GM10847 (cell line): Measurements from ENCODE around the gene ISG20L2.

Experiments used
- POLR2A ChIP-seq: IDR thresholded peaks from 2 replicates; pipeline ENCODE4 v1.6.1; 2011; ENCODE audit not compliant: insufficient read length; ENCODE audit errors: extremely low read depth

Gene ISG20L2

DNA sequence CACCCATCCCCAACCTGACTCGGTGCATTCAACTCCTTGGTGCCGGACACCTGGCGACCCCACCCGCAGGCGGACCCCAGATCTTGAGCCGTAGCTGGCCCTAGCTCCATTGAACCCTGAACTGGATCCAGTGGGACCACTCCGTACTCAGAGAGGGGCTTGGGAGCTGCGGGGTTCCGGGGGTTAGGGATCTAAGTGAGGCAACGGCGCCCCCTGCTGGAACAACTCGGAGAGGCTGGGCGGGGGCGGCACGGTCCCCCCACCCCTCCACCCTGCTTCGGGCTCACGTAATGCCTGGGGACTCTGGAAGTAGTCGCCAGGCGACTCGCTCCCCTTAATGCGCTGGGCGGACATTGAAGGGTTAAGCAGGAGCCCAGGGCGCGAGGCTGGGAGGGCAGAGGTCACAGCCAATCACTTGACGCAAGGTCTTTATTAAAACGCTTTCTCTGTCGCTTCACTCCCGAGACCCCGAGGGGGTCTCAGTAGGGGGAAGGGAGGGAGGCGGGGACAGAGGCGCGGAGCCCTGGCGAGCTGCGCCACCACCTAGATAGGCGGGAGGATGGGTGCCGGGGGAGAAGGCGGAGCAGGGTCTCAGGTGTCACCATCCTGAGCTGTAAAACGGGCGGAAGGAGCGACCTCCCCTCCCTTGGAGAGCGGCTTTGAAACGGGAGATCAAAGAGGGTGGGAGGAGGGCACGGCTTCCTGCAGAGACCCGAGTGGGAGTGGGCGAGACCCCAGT lies 22.5 kb downstream of the ISG20L2 start:
- TF ChIP-seq POLR2A, result no peak

DNA sequence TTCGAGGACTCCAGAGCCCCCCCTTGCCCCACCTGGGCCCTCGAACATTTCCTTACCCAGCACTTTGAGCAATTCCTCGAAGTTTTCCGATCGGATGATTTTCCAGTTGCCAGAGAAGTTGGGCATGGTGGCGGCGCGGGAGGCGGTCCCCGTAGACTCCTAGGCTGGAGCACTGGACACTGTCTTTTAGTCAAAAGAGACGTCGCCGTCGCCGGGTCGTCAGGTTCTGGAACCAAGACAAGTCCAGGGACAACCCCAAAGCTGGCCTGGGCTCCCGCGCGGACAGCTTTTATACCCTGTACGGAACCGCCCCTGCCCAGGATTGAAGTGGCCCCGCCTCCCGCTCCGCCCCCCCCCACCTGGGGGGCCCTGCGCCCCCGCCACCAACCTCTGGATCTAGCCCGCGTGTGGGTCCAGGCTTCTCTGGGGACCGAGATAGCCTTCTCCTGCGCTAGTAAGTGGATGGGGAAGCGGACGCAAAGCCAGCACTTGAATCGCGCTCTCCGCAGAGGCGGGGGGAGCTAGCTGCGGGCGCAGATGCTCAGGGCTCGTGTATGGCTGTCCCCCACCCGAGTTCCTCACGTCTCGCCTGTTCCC lies 23.1 kb downstream of the ISG20L2 start, which contains the start of gene CRABP2:
CRABP2 (minus strand) TSS at position 263 of the 597 bp plus-strand sequence; CDS start at position 126, 137 bp downstream.
- no peak for TF ChIP-seq POLR2A

DNA sequence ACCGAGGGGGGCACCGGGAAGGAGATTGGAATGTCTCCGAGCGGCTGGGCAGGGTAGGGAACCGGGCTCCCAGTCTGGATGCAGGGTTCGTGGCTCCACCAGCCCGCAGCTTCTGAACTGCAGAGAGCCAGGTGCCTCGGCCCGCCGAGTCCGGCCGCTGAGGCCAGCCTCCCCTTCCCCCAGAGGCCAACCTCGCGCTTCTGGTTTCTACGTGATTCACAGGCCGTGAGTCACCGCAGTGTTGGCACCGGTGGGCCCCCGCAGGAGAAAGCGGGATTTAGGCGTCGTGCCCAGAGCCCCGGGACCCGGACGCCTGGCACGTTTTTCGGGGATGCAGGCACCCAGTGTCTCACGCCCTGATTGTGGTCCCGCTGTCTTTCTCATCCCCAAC lies 23.6 kb downstream of the ISG20L2 start:
- TF ChIP-seq POLR2A, result no peak

DNA sequence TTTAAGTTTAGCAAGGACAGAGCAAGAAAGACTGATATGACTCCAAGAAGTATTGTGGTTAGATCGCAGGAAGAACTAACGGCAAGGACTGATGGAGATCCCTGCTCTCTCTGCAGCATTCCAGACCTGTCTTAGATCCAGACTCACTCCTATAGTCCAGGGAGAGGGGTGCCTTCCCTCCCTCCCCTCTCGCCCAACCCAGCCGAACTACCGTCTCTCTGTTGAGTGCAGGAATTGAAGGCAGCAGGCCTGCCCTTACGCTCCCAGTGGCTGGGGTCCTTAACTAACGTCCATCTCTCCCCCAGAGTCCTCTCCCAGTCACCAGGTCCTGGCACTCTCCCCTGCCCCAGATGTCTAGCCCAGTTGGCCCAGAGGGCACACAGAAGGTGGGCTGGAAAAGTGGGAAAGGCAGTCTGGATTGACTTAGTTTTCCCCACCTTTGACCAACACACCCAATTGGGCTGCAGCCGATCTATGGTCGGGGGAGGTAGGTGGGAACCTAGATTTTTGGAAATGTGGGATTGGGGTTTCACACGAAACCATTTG lies 24.3 kb downstream of the ISG20L2 start:
- TF ChIP-seq POLR2A, result no peak

DNA sequence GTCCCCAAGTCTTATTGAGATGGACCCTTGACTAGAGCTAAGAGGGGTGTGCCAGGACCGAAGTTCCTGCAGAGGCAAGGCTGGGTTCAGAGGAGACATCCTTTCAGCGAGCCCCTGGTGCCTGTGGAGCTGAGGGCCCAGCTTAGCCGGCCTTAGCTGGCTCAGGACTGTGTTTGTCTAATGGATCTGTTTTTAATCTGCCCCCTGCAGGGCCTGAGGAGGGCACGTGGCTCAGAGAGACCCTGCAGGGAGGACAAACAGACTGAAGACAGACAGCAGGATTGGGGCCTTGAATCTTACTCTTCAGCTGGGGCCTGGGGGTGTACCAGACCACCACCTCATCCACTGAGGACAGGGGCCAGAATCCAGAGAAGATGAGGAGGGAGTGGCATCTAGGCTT lies 24.8 kb downstream of the ISG20L2 start:
- TF ChIP-seq POLR2A, result no peak

DNA sequence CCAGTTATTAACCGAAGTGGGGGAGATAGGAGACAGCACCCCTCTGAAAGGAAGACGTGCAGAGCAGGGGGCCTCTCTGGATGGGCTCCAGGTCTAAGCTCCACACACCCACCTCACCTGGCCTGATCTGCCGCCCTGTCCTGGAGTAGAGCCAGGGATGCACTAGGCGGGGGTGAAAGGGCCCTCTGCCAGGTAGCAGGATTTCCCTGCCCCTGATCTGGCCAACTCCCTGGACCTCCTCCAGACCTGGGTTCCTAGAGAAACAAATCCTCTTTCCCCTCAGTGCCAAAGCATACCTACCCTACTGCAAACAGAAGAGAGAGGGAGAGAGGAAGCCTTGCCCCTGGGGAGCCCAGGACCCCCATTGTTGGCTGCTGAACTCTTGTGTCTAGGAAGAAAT lies 25.2 kb downstream of the ISG20L2 start:
- no peak for TF ChIP-seq POLR2A

DNA sequence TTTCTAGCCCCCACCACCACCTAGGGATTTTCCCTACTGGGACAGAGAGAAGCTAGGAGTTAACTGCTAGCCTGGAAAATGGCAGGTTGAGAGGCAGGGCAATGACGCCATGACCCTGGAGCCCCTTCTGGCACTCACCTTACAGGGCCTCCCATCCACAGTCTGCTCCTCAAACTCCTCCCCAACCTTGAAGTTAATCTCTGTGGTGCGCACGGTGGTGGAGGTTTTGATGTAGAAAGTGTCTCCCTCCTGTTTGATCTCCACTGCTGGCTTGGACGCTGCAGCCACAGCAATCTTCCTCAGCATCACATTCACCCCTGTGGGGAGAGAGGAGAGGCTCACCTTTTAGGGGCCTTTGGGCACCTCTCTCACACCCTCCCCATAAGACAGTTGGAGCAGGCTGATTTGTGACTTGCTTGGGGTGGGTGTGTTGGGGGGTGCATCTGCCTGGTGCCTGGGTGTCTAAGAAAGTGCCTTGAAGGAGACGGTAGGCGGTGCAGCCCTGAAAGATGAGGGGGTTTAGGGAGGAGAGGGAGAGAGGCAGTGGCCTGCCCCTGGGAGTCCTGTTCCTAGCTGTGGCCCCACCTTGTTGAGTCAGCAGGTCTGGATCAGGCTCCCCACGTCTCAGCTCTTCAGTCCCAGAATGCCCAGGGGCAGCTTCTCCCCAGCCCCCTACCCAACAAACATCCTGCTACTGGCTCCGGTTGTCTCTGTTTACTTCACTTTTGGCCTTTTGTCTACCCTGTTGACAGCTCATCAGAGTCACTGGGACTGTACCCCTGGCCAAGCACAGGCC lies 27.6 kb downstream of the ISG20L2 start:
- TF ChIP-seq POLR2A, result no peak

DNA sequence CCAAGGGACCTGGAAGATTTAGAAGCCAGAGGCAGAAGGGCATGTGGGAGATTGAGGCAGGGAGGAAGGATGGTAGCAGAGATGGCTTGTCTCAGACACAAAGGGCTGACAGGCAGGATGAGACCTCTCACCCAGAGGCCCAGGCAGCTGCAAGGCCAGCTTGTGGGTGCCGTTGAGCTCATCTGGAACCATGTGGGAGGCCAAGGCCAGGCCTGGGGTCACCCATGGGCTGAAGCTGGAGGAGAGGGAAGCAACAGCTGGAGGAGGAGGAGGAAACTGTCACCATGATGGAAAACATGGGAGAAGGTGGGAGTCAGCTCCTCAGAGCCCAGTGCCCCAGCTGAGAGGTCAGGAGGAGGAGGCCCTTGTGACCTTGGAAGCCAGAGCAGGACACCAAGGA lies 29.6 kb downstream of the ISG20L2 start:
- no peak for TF ChIP-seq POLR2A

DNA sequence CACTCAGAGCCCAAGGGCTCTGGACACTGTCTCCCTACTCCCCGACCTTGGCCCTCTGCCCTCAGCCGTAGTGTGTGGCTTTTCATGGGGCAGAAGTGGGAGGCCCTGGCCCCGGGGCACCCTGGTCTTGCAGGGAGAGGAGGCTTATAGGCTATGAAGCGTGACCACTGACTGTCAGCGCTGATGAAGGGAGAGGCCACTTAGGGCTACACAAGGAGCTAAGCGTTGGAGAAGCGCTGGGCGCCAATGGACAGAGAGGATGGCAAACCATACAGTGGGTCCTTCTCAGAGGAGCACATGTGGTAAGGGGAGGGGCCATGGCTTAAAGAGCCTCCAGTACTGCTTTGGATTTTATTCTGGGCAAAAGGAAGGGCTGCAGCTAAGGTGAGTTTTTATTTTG lies 31.1 kb downstream of the ISG20L2 start:
- TF ChIP-seq POLR2A, result no peak

DNA sequence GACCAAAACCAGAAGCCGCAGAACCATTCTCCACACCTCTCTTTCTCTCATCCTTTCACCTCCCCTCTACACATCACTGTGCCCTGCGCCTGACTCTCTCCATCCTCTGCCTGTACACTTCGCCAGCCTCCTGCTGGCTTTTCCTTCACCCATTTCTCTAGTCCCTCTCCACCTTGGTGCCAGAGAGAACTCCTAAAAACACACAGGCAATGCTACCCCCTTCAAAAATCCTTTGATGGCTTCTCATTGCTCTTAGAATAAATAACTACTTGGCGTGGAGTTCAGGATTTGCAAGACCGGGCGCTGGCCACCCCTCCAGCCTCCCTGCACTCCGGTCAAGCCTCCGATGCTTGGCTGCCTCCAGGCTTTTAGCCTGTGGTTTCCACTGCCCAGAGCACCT lies 31.8 kb downstream of the ISG20L2 start:
- TF ChIP-seq POLR2A, result no peak

DNA sequence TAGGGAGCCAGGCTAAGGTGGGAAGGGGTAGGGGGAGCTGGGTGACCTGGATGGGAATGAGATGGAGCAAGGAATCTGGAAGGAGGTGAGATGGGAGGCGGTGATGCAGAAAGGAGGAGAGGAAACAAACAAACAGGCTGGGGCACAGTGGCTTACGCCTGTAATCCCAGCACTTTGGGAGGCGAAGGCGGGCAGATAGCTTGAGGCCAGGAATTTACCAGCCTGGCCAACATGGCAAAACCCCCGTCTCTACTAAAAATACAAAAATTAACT lies 33.9 kb downstream of the ISG20L2 start:
- no peak for TF ChIP-seq POLR2A

DNA sequence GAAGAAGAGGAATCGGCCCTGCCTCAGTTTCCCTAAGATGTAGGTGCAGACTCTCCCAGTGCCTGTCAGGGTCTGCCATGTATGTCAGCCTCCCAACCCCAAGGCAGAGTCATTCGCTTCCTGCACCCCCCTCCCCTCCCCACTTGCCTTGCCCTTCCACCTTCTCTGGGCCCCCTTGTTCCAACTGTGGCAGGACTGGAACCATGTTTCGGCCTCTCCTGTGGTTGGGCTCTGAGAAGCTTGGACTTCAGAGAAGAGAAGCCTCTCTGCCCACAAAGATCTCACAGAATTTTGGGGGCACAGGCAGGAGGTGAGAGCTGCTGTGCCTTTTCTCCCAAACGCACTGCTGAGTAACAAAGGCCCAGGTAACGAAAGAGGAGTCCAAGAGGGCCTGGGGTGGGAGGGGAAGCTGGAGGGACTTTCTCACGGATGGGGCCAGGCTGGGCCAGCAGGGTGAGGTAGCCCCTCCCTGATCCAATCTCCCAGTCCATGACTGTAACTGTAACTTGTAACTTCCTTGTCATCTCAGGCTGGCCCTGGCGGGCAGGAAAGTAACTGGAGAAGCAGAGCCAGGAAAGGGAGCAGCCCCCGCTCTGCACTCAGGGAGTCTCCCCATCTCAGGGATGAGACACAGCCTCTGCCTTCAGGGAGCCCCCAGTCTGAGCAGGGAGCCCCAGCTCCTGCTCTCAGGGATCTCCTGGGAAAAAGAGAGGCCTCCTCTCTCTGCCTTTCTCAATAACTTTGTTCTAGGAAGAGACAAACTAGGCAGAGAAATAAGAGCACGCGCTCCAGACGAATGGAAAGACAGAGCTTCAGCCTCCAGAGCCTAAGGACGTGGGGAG lies 34.5 kb downstream of the ISG20L2 start:
- TF ChIP-seq POLR2A, result no peak

DNA sequence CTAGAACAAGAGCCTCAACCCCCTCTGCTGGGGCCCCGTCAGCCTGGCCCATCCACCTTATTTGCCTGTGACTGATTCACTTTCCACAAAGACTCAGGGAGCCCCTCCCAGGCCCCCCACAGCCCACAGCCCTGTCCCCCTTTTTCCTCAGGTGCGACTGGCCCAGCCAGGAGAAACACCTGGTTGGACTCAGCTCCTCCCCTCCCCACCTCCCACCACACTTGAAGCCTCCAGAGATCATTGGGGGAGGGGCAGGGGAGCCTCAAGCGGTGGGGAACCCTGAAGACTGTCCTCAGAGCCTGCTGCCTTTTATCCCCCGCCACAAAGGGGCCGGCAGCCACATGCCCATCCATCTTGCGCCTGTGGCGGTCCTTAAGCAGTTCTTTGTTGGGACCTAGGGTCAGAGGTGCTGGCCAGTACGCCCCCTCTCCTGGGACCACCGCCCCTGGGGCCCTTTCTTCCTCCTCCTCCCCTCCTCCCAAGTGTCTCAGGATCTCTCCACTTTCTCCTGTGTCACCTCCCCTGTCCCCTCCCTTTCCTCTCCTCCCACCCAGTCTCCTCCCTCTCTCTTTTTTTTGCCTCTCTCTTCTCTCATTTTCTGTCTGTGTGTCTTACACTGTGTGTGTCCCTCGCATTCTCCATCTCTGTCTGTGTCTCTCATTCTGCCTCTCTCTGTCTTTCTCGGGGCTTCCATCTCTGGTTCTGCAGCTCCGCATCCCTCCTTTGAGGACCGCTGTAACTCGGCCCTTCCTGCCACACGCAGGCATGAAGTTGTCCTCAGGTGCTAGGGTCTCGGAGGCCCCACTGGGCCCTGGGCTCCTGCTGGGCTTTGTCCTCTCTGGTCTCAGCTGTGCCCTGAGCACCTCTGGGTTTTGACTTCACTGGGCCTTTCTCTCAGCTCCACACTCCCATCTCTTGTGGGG lies 35.4 kb downstream of the ISG20L2 start:
- no peak for TF ChIP-seq POLR2A

DNA sequence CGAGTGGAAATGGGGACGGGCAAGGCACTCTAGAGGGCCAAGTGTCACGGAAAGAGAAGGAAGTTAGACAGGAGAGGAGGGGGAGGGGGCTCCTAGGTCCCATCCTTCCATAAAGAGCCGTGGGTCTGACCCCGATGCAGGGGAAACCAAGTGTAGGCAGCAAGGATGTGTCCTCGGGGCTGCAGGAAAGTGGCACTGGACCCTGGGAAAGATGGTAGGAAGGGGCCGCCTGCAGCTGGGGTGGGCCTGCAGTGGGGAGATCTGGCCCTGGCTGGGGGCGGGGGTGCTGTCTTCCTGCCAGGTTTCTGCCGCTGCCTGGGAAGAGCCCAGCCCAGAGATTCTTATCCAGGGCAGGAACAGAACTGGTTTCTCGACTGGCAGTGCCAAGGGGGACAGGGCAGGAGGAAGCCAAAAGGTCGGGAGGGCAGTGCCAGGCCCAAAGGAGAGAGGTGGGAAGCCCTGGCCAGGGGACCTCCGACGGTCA lies 36.1 kb downstream of the ISG20L2 start:
- no peak for TF ChIP-seq POLR2A
